GM21381 (cell line): Measurements from ENCODE around the gene ARFGEF2.
"Not testable (repeated sequence)": the region's sequence is repeated elsewhere in the genome, so short reads cannot be mapped to it uniquely, and the experiment has no call there.

Experiments
- ATAC-seq: cut with Tn5 transposase; IDR thresholded peaks from one replicate; pipeline ENCODE4 v1.9.1; 2021; ENCODE audit warnings: mild to moderate bottlenecking, moderate library complexity; ENCODE audit not compliant: unreplicated experiment

ARFGEF2 gene

GRCh38 chr20:48984575-48985219, 63.2 kb downstream of the ARFGEF2 start:
- ATAC-seq, result no peak

DNA sequence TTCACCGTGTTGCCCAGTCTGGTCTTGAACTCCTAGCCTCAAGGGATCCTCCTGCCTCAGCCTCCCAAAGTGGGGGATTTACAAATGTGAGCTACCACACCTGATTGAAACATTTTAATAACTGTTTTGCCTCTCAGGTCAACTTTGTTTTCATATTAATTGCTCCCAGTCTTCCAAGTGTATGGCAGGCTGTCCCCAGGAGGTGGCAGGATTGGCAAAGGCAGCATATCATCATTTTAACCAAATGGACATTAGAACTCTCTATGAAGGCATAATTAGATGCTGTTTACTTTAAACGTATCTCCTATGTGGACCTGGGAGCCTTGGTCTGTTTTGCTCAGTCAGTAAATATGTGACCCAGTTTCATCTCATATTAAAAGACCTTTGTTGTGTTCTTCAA, 65.4 kb downstream of the ARFGEF2 start:
- no peak for ATAC-seq

- no peak for ATAC-seq
Observed at GRCh38 chr20:48990467-48990866, 69.0 kb downstream of the ARFGEF2 start.

DNA sequence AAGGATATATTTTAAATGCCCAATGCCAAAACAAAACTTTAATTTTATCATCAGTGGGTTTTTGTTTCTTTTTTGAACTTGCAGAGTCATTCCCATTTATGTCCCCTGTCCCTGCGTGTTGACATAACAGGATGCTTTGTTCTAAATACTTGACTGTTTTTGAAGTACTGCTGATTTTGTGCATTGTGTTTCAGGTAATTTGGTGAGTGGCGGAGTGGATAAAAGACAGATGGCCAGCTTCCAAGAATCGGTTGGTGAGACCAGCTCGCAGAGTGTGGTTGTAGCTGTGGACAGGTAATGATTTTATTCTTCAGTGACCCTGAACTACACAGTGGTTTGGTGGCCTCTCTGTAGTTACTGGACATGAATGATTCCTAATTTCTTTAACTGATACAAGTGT, 74.1 kb downstream of the ARFGEF2 start:
- no peak for ATAC-seq

DNA sequence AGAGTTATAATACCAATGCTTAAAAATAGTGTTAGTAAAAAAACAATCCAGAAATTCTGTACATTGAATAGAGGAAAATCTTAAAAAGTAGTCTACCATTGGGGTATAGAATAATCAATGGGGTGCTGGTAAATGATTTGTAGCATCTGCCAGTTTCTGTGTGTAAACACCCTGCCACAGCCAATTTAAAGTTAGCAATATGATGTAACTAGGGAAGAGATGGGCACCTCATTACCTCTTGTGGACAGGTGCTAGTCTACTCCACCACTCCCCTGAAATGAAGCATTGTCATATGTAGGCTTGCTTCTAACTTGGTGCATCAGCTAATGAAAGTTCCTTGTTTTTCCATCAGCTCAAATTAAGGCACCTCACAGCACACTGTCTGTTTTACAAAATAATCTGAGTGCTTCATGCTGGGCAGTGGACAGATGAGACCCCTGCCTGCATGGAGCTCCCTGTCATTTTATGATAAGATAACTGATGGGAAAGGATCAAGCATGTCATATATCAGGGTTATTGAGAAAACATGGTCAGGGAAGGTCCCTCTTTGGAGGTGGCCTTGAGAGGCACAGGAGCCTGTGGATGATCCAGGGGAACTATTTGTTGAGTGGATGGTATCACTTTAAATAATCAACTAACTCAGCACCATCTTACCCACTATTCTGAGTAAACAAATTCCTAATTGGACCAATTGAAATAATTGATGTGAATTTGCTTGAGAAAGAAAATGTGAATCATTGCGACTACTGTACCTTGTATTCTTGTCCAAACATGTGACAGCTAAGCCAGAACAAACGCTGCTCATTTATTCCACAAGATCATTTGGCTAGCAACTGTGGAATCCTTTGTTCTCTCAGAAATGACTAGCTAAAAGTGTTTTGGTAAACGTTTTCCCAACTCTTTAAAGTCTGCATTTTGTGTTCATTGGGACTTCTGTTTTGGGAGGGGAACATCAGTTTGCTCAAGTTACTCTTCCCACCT, 78.7 kb downstream of the ARFGEF2 start:
- no peak for ATAC-seq

- no peak for ATAC-seq
Observed at GRCh38 chr20:49001741-49002140, 80.2 kb downstream of the ARFGEF2 start.

- ATAC-seq, result no peak
Observed at GRCh38 chr20:49006446-49006980, 85.0 kb downstream of the ARFGEF2 start.

DNA sequence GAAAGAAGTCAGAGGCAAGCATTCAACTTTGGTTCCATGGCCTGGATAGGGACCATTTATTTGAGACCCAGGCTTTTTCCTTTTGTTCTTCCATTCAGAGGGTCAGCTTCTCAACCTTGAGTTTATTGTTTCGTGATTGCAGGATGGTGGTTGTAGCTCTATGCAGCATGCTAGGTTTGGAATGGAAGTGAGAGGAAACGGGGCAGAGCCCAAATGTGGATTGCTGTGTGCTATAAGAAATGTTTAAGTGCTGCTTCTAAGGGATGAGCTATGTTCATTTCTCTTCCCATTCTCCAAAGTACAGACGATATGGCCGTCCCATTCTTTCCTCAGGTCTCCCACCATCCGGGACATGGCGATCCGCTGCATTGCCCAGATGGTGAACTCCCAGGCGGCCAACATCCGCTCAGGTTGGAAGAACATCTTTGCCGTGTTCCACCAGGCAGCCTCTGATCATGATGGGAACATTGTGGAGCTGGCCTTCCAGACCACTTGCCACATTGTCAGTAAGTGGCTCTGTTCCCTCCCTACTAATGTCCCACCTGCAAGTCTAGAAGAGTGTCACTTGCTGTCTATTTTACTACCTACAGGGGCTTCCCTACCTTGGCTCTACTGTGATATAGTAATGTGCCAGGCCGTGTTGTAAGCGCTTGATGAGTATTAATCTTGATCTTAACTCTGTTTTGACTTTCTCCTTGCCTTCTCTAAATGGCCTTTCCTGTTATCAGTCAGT, 88.6 kb downstream of the ARFGEF2 start:
- ATAC-seq, result no peak

GRCh38 chr20:49024220-49024619, 102.7 kb downstream of the ARFGEF2 start:
- ATAC-seq, result no peak

DNA sequence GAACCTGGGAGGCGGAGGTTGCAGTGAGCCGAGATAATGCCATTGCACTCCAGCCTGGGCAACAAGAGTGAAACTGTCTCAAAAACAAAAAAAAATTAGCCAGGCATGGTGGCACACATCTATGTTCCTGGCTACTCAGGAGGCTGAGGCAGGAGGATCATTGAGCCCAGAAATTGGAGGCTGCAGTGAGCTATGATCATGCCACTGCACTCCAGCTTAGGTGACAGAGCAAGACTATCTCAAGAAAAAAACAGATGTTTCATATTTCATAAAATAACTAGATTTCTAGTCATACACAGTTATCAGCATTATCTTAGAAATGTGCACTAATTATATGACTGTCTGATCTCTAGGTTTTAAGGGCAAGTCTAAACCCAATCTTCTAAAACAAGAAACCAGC, 106.7 kb downstream of the ARFGEF2 start:
- not testable (repeated sequence) for ATAC-seq

DNA sequence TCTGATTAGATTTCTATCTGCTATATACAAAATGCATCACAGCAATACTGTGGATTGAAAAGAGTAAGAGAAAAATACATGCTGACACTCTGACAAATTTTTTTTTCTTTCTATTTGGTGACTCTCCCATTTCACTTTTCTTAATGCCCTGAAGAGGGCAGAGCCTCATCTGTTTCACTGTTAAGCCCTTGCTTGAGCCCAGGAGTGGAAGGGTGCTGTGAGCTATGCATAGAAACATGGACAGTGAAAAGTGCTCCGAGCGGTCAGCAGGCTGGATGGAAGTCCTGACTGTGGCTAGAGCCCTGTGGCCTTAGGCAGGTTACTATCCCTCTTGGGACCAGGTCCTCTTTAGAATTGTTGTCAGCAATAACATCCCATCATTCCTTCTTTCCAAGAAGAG, 107.2 kb downstream of the ARFGEF2 start:
- ATAC-seq, result no peak

GRCh38 chr20:49029203-49029602, 107.7 kb downstream of the ARFGEF2 start:
- ATAC-seq, result no peak

DNA sequence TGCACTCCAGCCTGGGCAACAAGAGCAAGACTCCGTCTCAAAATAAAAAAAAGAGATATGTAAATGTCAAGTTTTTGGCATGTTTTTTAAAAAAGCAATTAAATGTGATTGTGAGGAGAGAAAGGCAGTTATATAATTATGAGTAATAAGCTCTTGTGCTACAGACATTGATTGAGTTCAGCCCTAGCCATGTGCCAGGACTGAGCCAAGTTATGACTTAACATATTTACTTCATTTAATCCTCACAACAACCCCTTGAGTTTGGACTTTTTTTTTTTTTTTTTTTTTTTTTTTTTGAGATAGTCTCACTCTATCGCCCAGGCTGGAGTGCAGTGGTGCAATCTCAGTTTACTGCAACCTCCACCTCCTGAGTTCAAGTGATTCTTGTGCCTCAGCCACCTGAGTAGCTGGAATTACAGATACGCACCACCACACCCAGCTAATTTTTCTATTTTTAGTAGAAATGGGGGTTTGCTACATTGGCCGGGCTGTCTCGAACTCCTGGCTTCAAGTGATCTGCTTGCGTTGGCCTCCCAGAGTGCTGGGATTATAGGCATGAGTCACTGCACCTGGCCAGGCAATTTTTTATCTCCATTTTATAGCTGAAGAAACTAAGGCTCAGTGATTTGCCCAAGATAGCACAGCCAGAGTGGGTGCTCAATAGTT, 109.6 kb downstream of the ARFGEF2 start:
- ATAC-seq, result no peak

DNA sequence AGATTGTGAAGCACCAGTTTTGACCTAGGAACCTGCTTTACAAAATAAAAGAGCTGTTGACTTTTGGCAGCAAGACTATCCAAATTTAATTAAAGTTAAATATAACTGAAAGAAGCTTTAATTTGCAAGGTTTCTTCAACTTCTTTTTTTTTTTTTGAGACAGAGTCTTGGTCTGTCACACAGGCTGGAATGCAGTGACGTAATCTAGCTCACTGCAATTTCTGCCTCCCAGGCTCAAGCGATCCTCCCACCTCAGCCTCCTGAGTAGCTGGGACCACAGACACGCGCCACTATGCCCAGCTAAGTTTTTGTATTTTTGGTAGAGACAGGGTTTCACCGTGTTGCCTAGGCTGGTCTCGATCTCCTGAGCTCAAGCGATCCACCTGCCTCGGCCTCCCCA, 110.9 kb downstream of the ARFGEF2 start:
- ATAC-seq, result no peak

DNA sequence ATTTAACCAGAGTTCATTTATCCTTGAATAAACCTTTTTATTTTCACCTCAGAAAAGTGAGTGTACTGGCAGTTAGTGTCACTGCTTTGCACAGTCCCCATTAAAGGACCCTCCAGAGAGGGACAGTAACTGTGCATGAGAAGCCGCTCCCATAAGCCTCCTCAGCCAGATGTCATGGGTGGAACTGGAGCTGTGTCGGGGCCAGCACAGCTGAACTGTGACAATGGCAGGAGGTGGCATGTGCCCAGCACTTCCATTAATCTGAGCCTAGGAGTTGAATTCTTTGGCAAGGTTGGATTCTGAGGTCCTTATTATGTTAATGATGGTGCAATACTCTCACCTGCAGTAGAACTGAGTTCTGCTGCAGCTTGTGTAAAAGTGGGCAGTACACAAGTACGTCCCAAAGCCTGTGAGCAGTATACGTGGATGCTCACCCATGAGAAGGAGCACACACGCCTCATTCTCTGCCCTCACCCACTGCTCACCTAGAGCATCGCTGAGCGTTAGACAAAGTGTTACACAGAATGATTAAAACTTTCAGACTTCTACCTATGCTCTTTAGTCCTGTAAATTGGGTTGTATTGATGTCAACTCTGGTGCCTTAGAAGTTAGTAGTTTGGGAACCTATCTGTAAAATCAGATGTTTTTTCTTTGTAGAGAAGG, 112.7 kb downstream of the ARFGEF2 start:
- ATAC-seq, result no peak

DNA sequence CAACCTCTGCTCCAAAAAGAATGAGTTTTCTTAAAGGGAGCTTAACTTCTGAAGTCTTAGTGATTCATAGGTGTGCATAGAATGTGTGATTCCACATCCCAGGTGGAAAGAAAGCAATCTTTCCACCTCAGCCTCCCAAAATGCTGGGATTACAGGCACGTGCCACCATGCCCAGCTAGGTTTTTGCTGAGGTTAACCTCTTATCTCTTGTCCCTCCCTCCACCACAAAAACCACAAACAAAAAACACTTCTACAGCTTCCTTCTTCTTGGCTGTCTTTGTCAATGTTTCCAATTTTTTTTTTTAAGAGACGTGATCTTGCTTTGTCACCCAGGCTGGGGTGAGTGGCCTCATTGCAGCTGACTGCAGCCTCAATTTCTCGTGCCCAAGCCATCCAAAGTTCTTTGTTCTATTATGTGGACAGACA, 116.5 kb downstream of the ARFGEF2 start:
- no peak for ATAC-seq

DNA sequence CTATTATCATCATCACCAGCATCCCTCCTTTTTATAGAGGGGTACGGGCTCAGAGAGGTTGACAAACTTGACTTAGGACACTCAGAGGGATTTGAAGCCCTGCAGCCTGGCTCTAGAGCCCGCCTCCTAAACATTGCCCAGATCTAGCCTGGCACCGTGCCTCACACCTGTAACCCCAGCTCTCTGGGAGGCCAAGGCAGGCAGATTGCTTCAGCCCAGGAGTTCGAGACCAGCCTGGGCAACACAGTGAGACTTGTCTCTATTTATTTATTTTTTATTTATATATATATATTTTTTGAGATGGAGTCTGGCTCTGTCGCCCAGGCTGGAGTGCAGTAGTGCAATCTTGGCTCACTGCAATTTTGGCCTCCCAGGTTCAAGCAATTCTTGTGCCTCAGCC, 118.3 kb downstream of the ARFGEF2 start:
- no peak for ATAC-seq

DNA sequence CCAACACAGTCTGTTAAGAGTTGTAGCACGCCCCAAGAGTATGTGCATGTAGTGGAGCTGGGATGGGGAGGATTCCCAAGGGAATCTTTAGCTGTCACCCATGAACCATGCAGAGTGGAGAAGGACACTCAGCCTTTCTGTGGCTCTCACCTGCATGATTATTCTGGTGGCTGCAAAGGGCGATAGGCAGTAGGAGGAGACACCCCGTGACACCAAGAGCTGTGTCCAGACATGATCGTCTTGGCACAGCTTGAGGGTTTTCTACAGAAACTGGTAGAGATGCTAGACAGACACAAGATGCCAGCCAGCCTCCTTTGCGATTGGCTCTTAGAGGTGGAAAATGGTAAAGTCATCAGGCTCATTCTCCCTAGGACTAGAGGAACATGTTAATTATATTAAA, 121.5 kb downstream of the ARFGEF2 start:
- no peak for ATAC-seq

GRCh38 chr20:49045440-49046086, 124.1 kb downstream of the ARFGEF2 start:
- ATAC-seq, result peak; percentile 2
